Liver (tissue), 9 donors: ENCODE data around the gene OPN1SW. TPM values are rescaled to one million over a fixed set of nuclear protein-coding genes. Genes with fewer than 3 reads are reported as not detected.

Experiments
- DNase-seq: peaks from one replicate; pipeline ENCODE4 v3.0.0-alpha.2; 2017; ENCODE audit warnings: low spot score
- H3K27ac ChIP-seq, 2 donors: one replicate each; pipeline ENCODE4 v1.7.0; 2013; ENCODE audit warnings: inconsistent platforms in 2 of 2, low read length in 2 of 2, control low read depth in 1 of 2, low read depth in 1 of 2, mild to moderate bottlenecking in 1 of 2
- H3K27me3 ChIP-seq, 4 donors: one replicate each; pipeline versions ENCODE4 v1.6.1 to v1.7.0; 2013; ENCODE audit warnings: low read length in 3 of 4, inconsistent platforms in 1 of 4, mild to moderate bottlenecking in 1 of 4, moderate library complexity in 1 of 4; ENCODE audit not compliant: control insufficient read depth in 4 of 4, insufficient read depth in 4 of 4
- H3K36me3 ChIP-seq, 4 donors: one replicate each; pipeline versions ENCODE4 v1.6.1 to v1.7.0; 2013; ENCODE audit warnings: low read length in 3 of 4, mild to moderate bottlenecking in 3 of 4, low read depth in 1 of 4, moderate library complexity in 1 of 4; ENCODE audit not compliant: control insufficient read depth in 4 of 4, insufficient read depth in 3 of 4
- H3K4me1 ChIP-seq, 4 donors: one replicate each; pipeline versions ENCODE4 v1.6.1 to v1.7.0; 2013; ENCODE audit warnings: low read length in 3 of 4, mild to moderate bottlenecking in 3 of 4, moderate library complexity in 1 of 4; ENCODE audit not compliant: control insufficient read depth in 4 of 4, insufficient read depth in 4 of 4
- H3K4me3 ChIP-seq, 3 donors: one replicate each; pipeline versions ENCODE4 v1.6.1 to v1.7.0; 2013; ENCODE audit warnings: low read length in 3 of 3, control low read depth in 1 of 3, low read depth in 1 of 3, mild to moderate bottlenecking in 1 of 3
- H3K9ac ChIP-seq, 2 donors: one replicate each; pipeline ENCODE4 v1.7.0; 2013; ENCODE audit warnings: low read length in 2 of 2, mild to moderate bottlenecking in 2 of 2, moderate library complexity in 2 of 2, control low read depth in 1 of 2, low read depth in 1 of 2
- H3K9me3 ChIP-seq, 4 donors: one replicate each; pipeline versions ENCODE4 v1.6.1 to v1.7.0; 2013; ENCODE audit warnings: low read length in 3 of 4; ENCODE audit not compliant: control insufficient read depth in 4 of 4
- EGR1 ChIP-seq, 2 donors: IDR thresholded peaks; 2 replicates each; pipeline ENCODE4 v1.6.1; 2016 to 2018; ENCODE audit warnings: antibody characterized with exemption in 2 of 2, low read depth in 2 of 2
- FOXA1 ChIP-seq: IDR thresholded peaks from 2 replicates; pipeline ENCODE4 v1.6.1; 2016; ENCODE audit warnings: antibody characterized with exemption
- FOXA2 ChIP-seq: IDR thresholded peaks from 2 replicates; pipeline ENCODE4 v1.6.1; 2016; ENCODE audit warnings: antibody characterized with exemption
- GABPA ChIP-seq, 2 donors: IDR thresholded peaks in 1 of 2; conservative IDR thresholded peaks in 1 of 2; 2 replicates each; pipeline ENCODE4 v1.6.1; 2016; ENCODE audit warnings: antibody characterized with exemption in 2 of 2, mild to moderate bottlenecking in 1 of 2, moderate library complexity in 1 of 2
- HNF4A ChIP-seq, 2 donors: conservative IDR thresholded peaks; 2 replicates each; pipeline ENCODE4 v1.6.1; 2016; ENCODE audit warnings: antibody characterized with exemption in 2 of 2, mild to moderate bottlenecking in 2 of 2
- HNF4G ChIP-seq: IDR thresholded peaks from 2 replicates; pipeline ENCODE4 v1.6.1; 2016; ENCODE audit warnings: antibody characterized with exemption
- JUND ChIP-seq, 2 donors: IDR thresholded peaks; 2 replicates each; pipeline ENCODE4 v1.6.1; 2016; ENCODE audit warnings: antibody characterized with exemption in 2 of 2
- NR2F2 ChIP-seq: IDR thresholded peaks from 2 replicates; pipeline ENCODE4 v1.6.1; 2016; ENCODE audit warnings: antibody characterized with exemption
- RAD21 ChIP-seq, 2 donors: IDR thresholded peaks; 2 replicates each; pipeline ENCODE4 v1.6.1; 2016; ENCODE audit warnings: antibody characterized with exemption in 2 of 2, mild to moderate bottlenecking in 2 of 2
- SP1 ChIP-seq: IDR thresholded peaks from 2 replicates; pipeline ENCODE4 v1.6.1; 2018; ENCODE audit warnings: antibody characterized with exemption, mild to moderate bottlenecking
- TAF1 ChIP-seq: conservative IDR thresholded peaks from 2 replicates; pipeline ENCODE4 v1.6.1; 2016; ENCODE audit warnings: antibody characterized with exemption, mild to moderate bottlenecking
- YY1 ChIP-seq: IDR thresholded peaks from 2 replicates; pipeline ENCODE4 v1.6.1; 2016; ENCODE audit warnings: antibody characterized with exemption, mild to moderate bottlenecking
- WGBS: extraction: QIAGEN DNeasy Blood & Tissue Kit; methylation state at CpG from one replicate; pipeline ENCODE4 v1.1.7; 2013; 5-methylcytosine and 5-hydroxymethylcytosine counted together
- polyA plus RNA-seq, 2 donors: library from polyadenylated mRNA; stranded (reverse) in 1 of 2; unstranded in 1 of 2; fragments of 200-250 nt in 1 of 2; fragments of >200 nt in 1 of 2; fragmentation: Nextera tagmentation in 1 of 2; extraction: Ambion mirVana in 1 of 2; gene quantifications; one replicate each; pipeline versions ENCODE4 v1.2.1 to v1.2.3, GENCODE V29; 2013 to 2015
- total RNA-seq, 2 donors: library from RNA; depleted of rRNA; stranded (reverse); fragments of >200 nt; gene quantifications; one replicate each; pipeline ENCODE4 v1.2.3, GENCODE V29; 2014
- TF ChIP-seq, protein P1 (sequence below): IDR thresholded peaks from 2 replicates; pipeline ENCODE4 v1.6.1; 2016; ENCODE audit warnings: antibody characterized with exemption
- TF ChIP-seq, protein P2 (sequence below): IDR thresholded peaks from 2 replicates; pipeline ENCODE4 v1.6.1; 2016; ENCODE audit warnings: antibody characterized with exemption, mild to moderate bottlenecking
- TF ChIP-seq, protein P3 (sequence below): fragments of 150-350 bp; IDR thresholded peaks from 2 replicates; pipeline ENCODE4 v1.5.1; 2017; ENCODE audit warnings: improper control_type of control experiment, low read depth, low read length; ENCODE audit not compliant: missing input control
- TF ChIP-seq, protein P4 (sequence below): IDR thresholded peaks from 2 replicates; pipeline ENCODE4 v1.6.1; 2016; ENCODE audit warnings: antibody characterized with exemption
- donor health status: healthy.
- donor health status: healthy.
- donor health status: healthy.
- donor health status: healthy.
- donor health status: healthy.

Gene OPN1SW
- total and polyA plus RNA-seq, 4 donors = 0.29 TPM; not detected in 3

DNA sequence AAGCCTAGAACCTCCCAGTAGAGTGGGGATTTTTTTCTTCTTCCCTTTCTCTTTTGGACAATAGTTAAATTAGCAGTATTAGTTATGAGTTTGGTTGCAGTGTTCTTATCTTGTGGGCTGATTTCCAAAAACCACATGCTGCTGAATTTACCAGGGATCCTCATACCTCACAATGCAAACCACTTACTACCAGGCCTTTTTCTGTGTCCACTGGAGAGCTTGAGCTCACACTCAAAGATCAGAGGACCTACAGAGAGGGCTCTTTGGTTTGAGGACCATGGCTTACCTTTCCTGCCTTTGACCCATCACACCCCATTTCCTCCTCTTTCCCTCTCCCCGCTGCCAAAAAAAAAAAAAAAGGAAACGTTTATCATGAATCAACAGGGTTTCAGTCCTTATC lies 5.4 kb downstream of the OPN1SW start:
- Histone ChIP-seq H3K9ac (no peak overlapping the region), H3K27ac (no peak overlapping the region), H3K4me1 (no peaks in the 10 kb centered on the region), H3K27me3 (no peaks in the 10 kb centered on the region), H3K9me3 (no peaks in the 10 kb centered on the region), H3K36me3 (peaks cover 10 to 57% (median 42%) of the 10 kb centered on the region in 4 donors), H3K4me3 (no peak overlapping the region)
- WGBS = 52% methylated on average over 2 of the region's 2 CpGs
- no peak for DNase-seq
- TF ChIP-seq RAD21 (IDR thresholded peaks at IDR 0.05) = no peak
- TF ChIP-seq, protein P1, sequence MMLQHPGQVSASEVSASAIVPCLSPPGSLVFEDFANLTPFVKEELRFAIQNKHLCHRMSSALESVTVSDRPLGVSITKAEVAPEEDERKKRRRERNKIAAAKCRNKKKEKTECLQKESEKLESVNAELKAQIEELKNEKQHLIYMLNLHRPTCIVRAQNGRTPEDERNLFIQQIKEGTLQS = no peak
- TF ChIP-seq EGR1 (IDR thresholded peaks at IDR 0.05; ENCODE audit: low read depth in 2 of 2) = no peak
- no peak for TF ChIP-seq FOXA2
- no peak for TF ChIP-seq HNF4A (conservative IDR thresholded peaks at IDR 0.05)
- TF ChIP-seq FOXA1 = no peak
- no peak for TF ChIP-seq HNF4G
- TF ChIP-seq SP1 = no peak
- TF ChIP-seq, protein P2, sequence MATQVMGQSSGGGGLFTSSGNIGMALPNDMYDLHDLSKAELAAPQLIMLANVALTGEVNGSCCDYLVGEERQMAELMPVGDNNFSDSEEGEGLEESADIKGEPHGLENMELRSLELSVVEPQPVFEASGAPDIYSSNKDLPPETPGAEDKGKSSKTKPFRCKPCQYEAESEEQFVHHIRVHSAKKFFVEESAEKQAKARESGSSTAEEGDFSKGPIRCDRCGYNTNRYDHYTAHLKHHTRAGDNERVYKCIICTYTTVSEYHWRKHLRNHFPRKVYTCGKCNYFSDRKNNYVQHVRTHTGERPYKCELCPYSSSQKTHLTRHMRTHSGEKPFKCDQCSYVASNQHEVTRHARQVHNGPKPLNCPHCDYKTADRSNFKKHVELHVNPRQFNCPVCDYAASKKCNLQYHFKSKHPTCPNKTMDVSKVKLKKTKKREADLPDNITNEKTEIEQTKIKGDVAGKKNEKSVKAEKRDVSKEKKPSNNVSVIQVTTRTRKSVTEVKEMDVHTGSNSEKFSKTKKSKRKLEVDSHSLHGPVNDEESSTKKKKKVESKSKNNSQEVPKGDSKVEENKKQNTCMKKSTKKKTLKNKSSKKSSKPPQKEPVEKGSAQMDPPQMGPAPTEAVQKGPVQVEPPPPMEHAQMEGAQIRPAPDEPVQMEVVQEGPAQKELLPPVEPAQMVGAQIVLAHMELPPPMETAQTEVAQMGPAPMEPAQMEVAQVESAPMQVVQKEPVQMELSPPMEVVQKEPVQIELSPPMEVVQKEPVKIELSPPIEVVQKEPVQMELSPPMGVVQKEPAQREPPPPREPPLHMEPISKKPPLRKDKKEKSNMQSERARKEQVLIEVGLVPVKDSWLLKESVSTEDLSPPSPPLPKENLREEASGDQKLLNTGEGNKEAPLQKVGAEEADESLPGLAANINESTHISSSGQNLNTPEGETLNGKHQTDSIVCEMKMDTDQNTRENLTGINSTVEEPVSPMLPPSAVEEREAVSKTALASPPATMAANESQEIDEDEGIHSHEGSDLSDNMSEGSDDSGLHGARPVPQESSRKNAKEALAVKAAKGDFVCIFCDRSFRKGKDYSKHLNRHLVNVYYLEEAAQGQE = no peak
- TF ChIP-seq, protein P3, sequence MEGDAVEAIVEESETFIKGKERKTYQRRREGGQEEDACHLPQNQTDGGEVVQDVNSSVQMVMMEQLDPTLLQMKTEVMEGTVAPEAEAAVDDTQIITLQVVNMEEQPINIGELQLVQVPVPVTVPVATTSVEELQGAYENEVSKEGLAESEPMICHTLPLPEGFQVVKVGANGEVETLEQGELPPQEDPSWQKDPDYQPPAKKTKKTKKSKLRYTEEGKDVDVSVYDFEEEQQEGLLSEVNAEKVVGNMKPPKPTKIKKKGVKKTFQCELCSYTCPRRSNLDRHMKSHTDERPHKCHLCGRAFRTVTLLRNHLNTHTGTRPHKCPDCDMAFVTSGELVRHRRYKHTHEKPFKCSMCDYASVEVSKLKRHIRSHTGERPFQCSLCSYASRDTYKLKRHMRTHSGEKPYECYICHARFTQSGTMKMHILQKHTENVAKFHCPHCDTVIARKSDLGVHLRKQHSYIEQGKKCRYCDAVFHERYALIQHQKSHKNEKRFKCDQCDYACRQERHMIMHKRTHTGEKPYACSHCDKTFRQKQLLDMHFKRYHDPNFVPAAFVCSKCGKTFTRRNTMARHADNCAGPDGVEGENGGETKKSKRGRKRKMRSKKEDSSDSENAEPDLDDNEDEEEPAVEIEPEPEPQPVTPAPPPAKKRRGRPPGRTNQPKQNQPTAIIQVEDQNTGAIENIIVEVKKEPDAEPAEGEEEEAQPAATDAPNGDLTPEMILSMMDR = no peak

DNA sequence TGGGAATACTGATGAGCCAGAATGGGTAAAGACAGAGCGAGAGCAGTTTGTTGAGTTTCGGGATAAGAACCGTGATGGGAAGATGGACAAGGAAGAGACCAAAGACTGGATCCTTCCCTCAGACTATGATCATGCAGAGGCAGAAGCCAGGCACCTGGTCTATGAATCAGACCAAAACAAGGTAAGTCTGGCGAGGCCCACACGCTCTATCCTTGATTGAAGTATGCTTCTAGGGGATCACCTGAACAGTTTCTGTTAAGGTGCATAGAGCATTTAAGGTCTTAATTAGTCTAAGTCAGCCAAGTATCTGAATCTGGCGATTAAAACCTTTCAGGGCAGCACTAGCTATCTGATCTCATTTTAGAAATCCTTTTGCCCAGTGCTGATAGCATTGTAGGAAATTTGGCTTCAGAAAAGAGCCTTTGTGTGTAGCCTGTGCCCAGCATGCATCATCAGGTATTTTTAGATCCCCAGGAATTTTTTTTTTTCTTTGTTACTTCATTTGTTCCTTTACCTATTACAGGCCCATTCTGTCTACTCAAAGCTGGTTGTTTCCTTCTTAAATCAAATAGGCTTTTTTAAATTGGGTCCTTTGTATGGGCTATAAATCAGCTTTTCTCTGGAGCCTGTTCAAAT lies 8.0 kb downstream of the OPN1SW start:
- no peak overlapping the region for H3K27ac ChIP-seq
- DNase-seq = no peak
- no peaks in the 10 kb centered on the region for H3K9me3 ChIP-seq
- H3K36me3 ChIP-seq = peaks cover 8 to 52% (median 44%) of the 10 kb centered on the region in 4 donors
- no peaks in the 10 kb centered on the region for H3K27me3 ChIP-seq
- WGBS = 97% methylated on average over 6 of the region's 6 CpGs
- H3K4me3 ChIP-seq = no peak overlapping the region
- no peak overlapping the region for H3K9ac ChIP-seq
- no peaks in the 10 kb centered on the region for H3K4me1 ChIP-seq
- TF ChIP-seq, protein P1 = no peak
- TF ChIP-seq SP1 (no peak), FOXA2 (no peak), HNF4A (conservative IDR thresholded peaks at IDR 0.05) (no peak), RAD21 (IDR thresholded peaks at IDR 0.05) (no peak), TAF1 (no peak), EGR1 (IDR thresholded peaks at IDR 0.05; ENCODE audit: low read depth in 2 of 2) (no peak), FOXA1 (no peak), GABPA (IDR thresholded peaks at IDR 0.05 in 1 of 2, conservative IDR thresholded peaks at IDR 0.05 in 1 of 2) (no peak), NR2F2 (no peak), YY1 (no peak), JUND (IDR thresholded peaks at IDR 0.05) (no peak), HNF4G (no peak)
- TF ChIP-seq, protein P4, sequence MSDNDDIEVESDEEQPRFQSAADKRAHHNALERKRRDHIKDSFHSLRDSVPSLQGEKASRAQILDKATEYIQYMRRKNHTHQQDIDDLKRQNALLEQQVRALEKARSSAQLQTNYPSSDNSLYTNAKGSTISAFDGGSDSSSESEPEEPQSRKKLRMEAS = no peak
- TF ChIP-seq, protein P2 = no peak
- TF ChIP-seq, protein P3 = no peak
